GM12892 (cell line): ENCODE data around the gene TRPM3.

Experiments
- POLR2A ChIP-seq: IDR thresholded peaks from 2 replicates; pipeline ENCODE4 v1.6.1; 2011; ENCODE audit warnings: low read depth, low read length, control low read depth
- POLR2AphosphoS5 ChIP-seq: IDR thresholded peaks from 2 replicates; pipeline ENCODE4 v1.6.1; 2011; ENCODE audit warnings: low read depth, low read length, control low read depth

DNA sequence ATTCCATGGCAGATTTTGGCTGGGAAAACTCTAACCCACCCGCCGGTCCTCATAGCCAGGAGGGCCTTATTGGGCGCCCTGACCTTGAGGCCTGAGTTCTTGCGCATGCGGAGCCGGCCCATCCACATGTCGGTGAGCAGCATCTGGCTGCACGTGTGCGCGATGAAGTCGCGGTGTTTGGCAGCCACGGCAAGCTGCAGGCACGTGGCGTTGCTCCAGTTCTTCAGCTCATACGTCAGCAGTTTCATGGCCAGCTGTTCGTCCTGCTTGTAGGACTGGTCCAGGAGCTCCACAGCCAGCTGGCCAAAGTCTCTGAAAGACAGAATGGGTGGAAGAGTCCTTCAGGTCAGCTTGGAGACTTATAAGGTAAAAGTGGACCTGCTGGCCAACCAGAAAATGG, 502.6 kb downstream of the TRPM3 start:
- TF ChIP-seq POLR2A (no peak), POLR2AphosphoS5 (no peak)
